GM20431 (cell line): ENCODE measurements around the gene PCDHB13.

Experiments used
- in situ Hi-C: fragments of 300-500 bp; cut with MseI, MboI; formaldehyde crosslinking; loops from one replicate; pipeline ENCODE4 v1.15.0; 2020; ENCODE audit warnings: low sequenced_read_pairs; ENCODE audit not compliant: unreplicated experiment

The PCDHB13 gene

GRCh38 chr5:141260458-141261237 lies 46.9 kb downstream of the PCDHB13 start:
- in situ Hi-C loops: no loop called here

- in situ Hi-C loops: no loop called here
Observed at GRCh38 chr5:141261238-141261546, 47.5 kb downstream of the PCDHB13 start.
